HUES48 (cell line): ENCODE data around the gene GFOD1.

ENCODE experiments used
- H3K27ac ChIP-seq: one replicate; pipeline ENCODE4 v1.7.0; 2013; ENCODE audit warnings: low read depth, low read length, inconsistent platforms
- H3K27me3 ChIP-seq: 2 replicates; pipeline ENCODE4 v1.6.1; 2013; ENCODE audit warnings: mild to moderate bottlenecking, low read length; ENCODE audit not compliant: control insufficient read depth, insufficient read depth
- H3K36me3 ChIP-seq: 2 replicates; pipeline ENCODE4 v1.6.1; 2013; ENCODE audit warnings: low read length; ENCODE audit not compliant: control insufficient read depth, insufficient read depth
- H3K4me1 ChIP-seq: 2 replicates; pipeline ENCODE4 v1.6.1; 2013; ENCODE audit warnings: mild to moderate bottlenecking, low read length; ENCODE audit not compliant: control insufficient read depth, insufficient read depth
- H3K4me3 ChIP-seq: 2 replicates; pipeline ENCODE4 v1.5.1; 2013; ENCODE audit warnings: mild to moderate bottlenecking, low read depth, low read length
- H3K9ac ChIP-seq: 2 replicates; pipeline ENCODE4 v1.6.1; 2013; ENCODE audit warnings: mild to moderate bottlenecking, low read depth, low read length, moderate library complexity
- H3K9me3 ChIP-seq: 2 replicates; pipeline ENCODE4 v1.6.1; 2013; ENCODE audit warnings: low read length; ENCODE audit not compliant: control insufficient read depth, insufficient read depth

GFOD1 gene

GRCh38 chr6:13371421-13372072 is 115.9 kb downstream of the GFOD1 start:
- Histone ChIP-seq H3K36me3 (no peaks in the 10 kb centered on the region), H3K9me3 (no peaks in the 10 kb centered on the region), H3K4me1 (peaks cover 11% of the 10 kb centered on the region; the same call in 1 of the 2 replicates), H3K4me3 (no peak overlapping the region), H3K27me3 (no peaks in the 10 kb centered on the region), H3K9ac (no peak overlapping the region), H3K27ac (no peak overlapping the region)

DNA sequence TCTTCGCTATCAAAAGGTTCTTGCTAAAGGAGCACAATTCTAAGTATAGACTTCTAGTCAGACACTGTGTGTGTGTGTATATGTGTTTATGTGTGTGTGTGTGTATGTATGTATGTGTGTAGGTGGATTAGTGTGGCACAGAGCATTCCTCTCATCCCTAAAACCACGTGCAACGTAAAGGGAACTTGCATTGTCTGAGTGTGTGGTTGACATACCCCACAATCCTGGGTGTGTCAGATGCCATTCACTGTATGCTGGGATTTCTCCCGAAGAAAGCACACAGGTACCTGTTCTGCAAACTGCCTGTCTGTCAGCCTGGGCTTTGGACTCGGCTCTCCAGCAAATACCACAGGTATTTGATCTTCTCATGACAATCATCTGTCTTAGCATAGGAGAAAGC is 116.8 kb downstream of the GFOD1 start:
- no peaks in the 10 kb centered on the region for H3K36me3 ChIP-seq
- no peak overlapping the region for H3K4me3 ChIP-seq
- H3K27ac ChIP-seq = no peak overlapping the region
- no peak overlapping the region for H3K9ac ChIP-seq
- H3K4me1 ChIP-seq = peaks cover 11% of the 10 kb centered on the region; the same call in 1 of the 2 replicates
- no peaks in the 10 kb centered on the region for H3K9me3 ChIP-seq
- no peaks in the 10 kb centered on the region for H3K27me3 ChIP-seq

GRCh38 chr6:13369591-13369990 is 117.8 kb downstream of the GFOD1 start:
- H3K4me1 ChIP-seq = peaks cover 11% of the 10 kb centered on the region; the same call in 1 of the 2 replicates
- no peak overlapping the region for H3K9ac ChIP-seq
- no peak overlapping the region for H3K4me3 ChIP-seq
- H3K36me3 ChIP-seq = no peaks in the 10 kb centered on the region; the same call in 1 of the 2 replicates
- H3K27me3 ChIP-seq = no peaks in the 10 kb centered on the region
- no peak overlapping the region for H3K27ac ChIP-seq
- H3K9me3 ChIP-seq = no peaks in the 10 kb centered on the region

DNA sequence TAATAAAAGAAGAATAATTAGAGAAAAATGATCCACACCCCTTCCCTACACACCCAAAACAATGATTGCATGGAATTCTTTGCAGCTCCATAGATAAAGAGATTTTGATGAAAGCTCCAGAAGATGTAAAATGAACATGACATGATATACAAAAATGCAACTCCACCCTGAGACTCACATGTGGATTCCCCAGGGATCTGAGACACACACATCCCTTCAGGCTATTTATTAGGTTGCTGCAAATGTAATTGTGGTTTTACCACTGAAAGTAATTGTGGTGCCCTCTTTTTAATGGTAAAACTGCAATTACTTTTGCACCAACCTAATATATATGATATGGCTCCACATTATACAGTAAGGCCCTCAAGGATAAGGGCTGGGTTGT is 118.7 kb downstream of the GFOD1 start:
- no peak overlapping the region for H3K4me3 ChIP-seq
- H3K9me3 ChIP-seq = no peaks in the 10 kb centered on the region
- no peaks in the 10 kb centered on the region; the same call in 1 of the 2 replicates for H3K36me3 ChIP-seq
- H3K27me3 ChIP-seq = no peaks in the 10 kb centered on the region
- H3K4me1 ChIP-seq = peaks cover 11% of the 10 kb centered on the region; the same call in 1 of the 2 replicates
- no peak overlapping the region for H3K27ac ChIP-seq
- no peak overlapping the region for H3K9ac ChIP-seq

- Histone ChIP-seq H3K9ac (no peak overlapping the region), H3K9me3 (no peaks in the 10 kb centered on the region), H3K4me1 (peaks cover 11% of the 10 kb centered on the region; the same call in 1 of the 2 replicates)
Observed at GRCh38 chr6:13368079-13368730, 119.2 kb downstream of the GFOD1 start.

GRCh38 chr6:13367396-13367795 is 120.0 kb downstream of the GFOD1 start:
- no peaks in the 10 kb centered on the region; the same call in 1 of the 2 replicates for H3K36me3 ChIP-seq
- no peaks in the 10 kb centered on the region for H3K27me3 ChIP-seq
- H3K9ac ChIP-seq = no peak overlapping the region

More at GRCh38 chr6:13368079-13368730, 119.2 kb downstream of the GFOD1 start:
- Histone ChIP-seq H3K27ac (peak overlapping the region; percentile 61), H3K4me3 (no peak overlapping the region), H3K27me3 (no peaks in the 10 kb centered on the region), H3K36me3 (no peaks in the 10 kb centered on the region; the same call in 1 of the 2 replicates)

GRCh38 chr6:13365320-13365719 is 122.1 kb downstream of the GFOD1 start:
- Histone ChIP-seq H3K4me3 (no peak overlapping the region), H3K27ac (no peak overlapping the region), H3K4me1 (peaks cover 11% of the 10 kb centered on the region; the same call in 1 of the 2 replicates), H3K9ac (no peak overlapping the region), H3K27me3 (no peaks in the 10 kb centered on the region), H3K36me3 (no peaks in the 10 kb centered on the region; the same call in 1 of the 2 replicates), H3K9me3 (no peaks in the 10 kb centered on the region)

More at GRCh38 chr6:13367396-13367795, 120.0 kb downstream of the GFOD1 start:
- Histone ChIP-seq H3K4me1 (peaks cover 11% of the 10 kb centered on the region; the same call in 1 of the 2 replicates), H3K27ac (peak overlapping the region; percentile 68), H3K9me3 (no peaks in the 10 kb centered on the region), H3K4me3 (no peak overlapping the region)

- Histone ChIP-seq H3K9ac (no peak overlapping the region), H3K9me3 (no peaks in the 10 kb centered on the region), H3K27ac (no peak overlapping the region)
Observed at GRCh38 chr6:13364842-13365241, 122.6 kb downstream of the GFOD1 start.

DNA sequence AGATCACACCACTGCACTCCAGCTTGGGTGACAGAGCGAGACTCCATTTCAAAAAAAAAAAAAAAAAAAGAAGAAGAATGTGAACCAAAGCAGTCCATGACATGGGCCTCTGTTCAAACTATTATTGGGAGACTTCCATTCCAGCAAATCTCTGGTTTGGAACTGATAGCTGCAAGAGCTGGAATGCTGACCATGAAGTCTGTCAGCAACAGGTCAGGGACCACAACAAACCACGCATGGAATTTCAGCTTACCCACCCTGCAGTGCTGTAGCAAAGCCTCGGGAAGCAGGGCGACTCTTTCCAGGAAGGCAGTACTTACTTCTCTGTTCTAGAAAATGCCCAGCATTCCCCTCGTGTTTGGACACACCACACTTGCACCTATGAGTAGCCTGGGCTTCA is 125.0 kb downstream of the GFOD1 start:
- Histone ChIP-seq H3K27me3 (no peaks in the 10 kb centered on the region), H3K36me3 (no peaks in the 10 kb centered on the region; the same call in 1 of the 2 replicates), H3K4me1 (peaks cover 18% of the 10 kb centered on the region), H3K9ac (no peak overlapping the region), H3K4me3 (no peak overlapping the region), H3K9me3 (no peaks in the 10 kb centered on the region), H3K27ac (no peak overlapping the region)

More at GRCh38 chr6:13364842-13365241, 122.6 kb downstream of the GFOD1 start:
- no peaks in the 10 kb centered on the region for H3K27me3 ChIP-seq
- H3K36me3 ChIP-seq = no peaks in the 10 kb centered on the region; the same call in 1 of the 2 replicates
- peaks cover 11% of the 10 kb centered on the region; the same call in 1 of the 2 replicates for H3K4me1 ChIP-seq
- H3K4me3 ChIP-seq = no peak overlapping the region

GRCh38 chr6:13360671-13361540 is 126.5 kb downstream of the GFOD1 start:
- H3K4me1 ChIP-seq = peaks cover 25% of the 10 kb centered on the region
- no peak overlapping the region for H3K9ac ChIP-seq
- H3K27ac ChIP-seq = no peak overlapping the region
- no peaks in the 10 kb centered on the region for H3K9me3 ChIP-seq
- H3K27me3 ChIP-seq = no peaks in the 10 kb centered on the region
- H3K36me3 ChIP-seq = no peaks in the 10 kb centered on the region; the same call in 1 of the 2 replicates
- no peak overlapping the region for H3K4me3 ChIP-seq
